ENCODE data around the gene DMPK. TPM values are rescaled to one million over a fixed set of nuclear protein-coding genes. Genes with fewer than 3 reads are reported as not detected.

The DMPK gene
- total and polyA plus RNA-seq, 2 of the 4 experiments (the other 2 are of a cell fraction): 7.9 to 50.7 TPM

- no peak for DNase-seq
- H2BK15ac ChIP-seq (ENCODE audit: low read depth, low read length): no peak overlapping the region
- H3K4me2 ChIP-seq (ENCODE audit: low read depth, low read length): no peak overlapping the region
- H3K4me3 ChIP-seq (ENCODE audit: insufficient read depth, low read depth, low read length): no peak overlapping the region
- H2AK5ac ChIP-seq (ENCODE audit: low read depth, low read length): no peak overlapping the region
- H3K9ac ChIP-seq (ENCODE audit: low read depth, low read length): no peak overlapping the region
- peaks cover 4 to 6% of the 10 kb centered on the region in 2 experiments; a peak in 2 of 4 replicates for H3K79me1 ChIP-seq (ENCODE audit: low read depth in 1 of 2, low read length in 2 of 2)
- H3K4ac ChIP-seq (ENCODE audit: low read depth, low read length): no peak overlapping the region
- no peak overlapping the region for H4K5ac ChIP-seq (ENCODE audit: low read depth, low read length)
- no peak overlapping the region for H3K18ac ChIP-seq (ENCODE audit: low read depth, low read length)
- H3K36me3 ChIP-seq (ENCODE audit: control insufficient read depth, insufficient read depth, low read length): peaks cover 21% of the 10 kb centered on the region; the same call in 1 of the 2 replicates
- CTCF ChIA-PET: no interaction called here
- no peaks in the 10 kb centered on the region for H3K4me1 ChIP-seq (ENCODE audit: control insufficient read depth, insufficient read depth, low read length)
- H3K27me3 ChIP-seq (ENCODE audit: control insufficient read depth, insufficient read depth, low read length): no peaks in the 10 kb centered on the region
- H4K91ac ChIP-seq (ENCODE audit: insufficient read depth, low read depth, low read length): no peak overlapping the region
- peaks cover 14% of the 10 kb centered on the region for H4K20me1 ChIP-seq (ENCODE audit: insufficient read depth, low read length)
- no peak overlapping the region for H4K8ac ChIP-seq (ENCODE audit: low read depth in 2 of 2, low read length in 2 of 2)
- no peaks in the 10 kb centered on the region; the same call in 1 of the 2 replicates for H3K9me1 ChIP-seq (ENCODE audit: insufficient read depth, low read length)
- ATAC-seq (ENCODE audit: low read depth): no peak
- BruUV-seq (replicated peaks): no TSS peak
- no peak overlapping the region for H3K56ac ChIP-seq (ENCODE audit: extremely low read depth, insufficient read depth, low read length)
- no peak overlapping the region for H3K23ac ChIP-seq (ENCODE audit: low read depth, low read length)
- in situ Hi-C loops (cut with MboI; ENCODE audit: low sequenced_read_pairs): no loop called here
- no peak overlapping the region for H2BK20ac ChIP-seq (ENCODE audit: low read depth, low read length)
- H3K9me3 ChIP-seq (ENCODE audit: control insufficient read depth, insufficient read depth, low read length): no peaks in the 10 kb centered on the region
- WGBS, 2 experiments (ENCODE audit: extremely low coverage in 2 of 2, insufficient read length in 1 of 2): 98% methylated on average over 4 of the region's 14 CpGs; no CpG with 5 or more reads in 1 of the 2 experiments
- H3K27ac ChIP-seq (ENCODE audit: insufficient read depth, low read length): no peak overlapping the region
- TF ChIP-seq USF2 (IDR thresholded peaks at IDR 0.05; ENCODE audit: low read depth, low read length) (no peak), NFE2L2 (IDR thresholded peaks at IDR 0.05; ENCODE audit: low read depth, low read length) (no peak), MAFK (IDR thresholded peaks at IDR 0.05; ENCODE audit: low read depth, low read length) (no peak), RAD21 (IDR thresholded peaks at IDR 0.05; ENCODE audit: low read length) (no peak), BHLHE40 (IDR thresholded peaks at IDR 0.05; ENCODE audit: low read depth, low read length) (no peak)
- TF ChIP-seq, protein P1, sequence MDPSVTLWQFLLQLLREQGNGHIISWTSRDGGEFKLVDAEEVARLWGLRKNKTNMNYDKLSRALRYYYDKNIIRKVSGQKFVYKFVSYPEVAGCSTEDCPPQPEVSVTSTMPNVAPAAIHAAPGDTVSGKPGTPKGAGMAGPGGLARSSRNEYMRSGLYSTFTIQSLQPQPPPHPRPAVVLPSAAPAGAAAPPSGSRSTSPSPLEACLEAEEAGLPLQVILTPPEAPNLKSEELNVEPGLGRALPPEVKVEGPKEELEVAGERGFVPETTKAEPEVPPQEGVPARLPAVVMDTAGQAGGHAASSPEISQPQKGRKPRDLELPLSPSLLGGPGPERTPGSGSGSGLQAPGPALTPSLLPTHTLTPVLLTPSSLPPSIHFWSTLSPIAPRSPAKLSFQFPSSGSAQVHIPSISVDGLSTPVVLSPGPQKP (IDR thresholded peaks at IDR 0.05; ENCODE audit: borderline replicate concordance, low read depth, low read length): no peak
- dilution Hi-C loops (cut with HindIII; ENCODE audit: low sequenced_read_pairs, unreplicated experiment): no loop called here
- H2BK5ac ChIP-seq (ENCODE audit: low read depth, low read length, poor library complexity, severe bottlenecking): no peak overlapping the region
- H3K14ac ChIP-seq (replicated peaks; ENCODE audit: low read depth, low read length): no peak overlapping the region
- H2BK120ac ChIP-seq (ENCODE audit: low read depth, low read length): no peak overlapping the region
- POLR2A ChIA-PET (ENCODE audit: unreplicated experiment): no interaction called here
- intact Hi-C loops (cut with micrococcal nuclease): no loop called here
- H2AFZ ChIP-seq (replicated peaks; ENCODE audit: low read length, poor library complexity): no peak overlapping the region
- H2AK9ac ChIP-seq (replicated peaks; ENCODE audit: low read depth, low read length, poor library complexity): peak overlapping the region; percentile 62
These were observed 10.0 kb downstream of the DMPK start for GRCh38 chr19:45772130-45772840.
